RWPE1 (cell line): ENCODE data around the gene DNAJC4.

Experiments used
- CTCF ChIA-PET: fragments of 350-600 bp; sonication (Branson Sonifier 250); formaldehyde crosslinking; extraction: SDS; loops from one replicate; lab custom pipeline; 2021; lab: Yijun Ruan, JAX
- POLR2A ChIA-PET: fragments of 400-600 bp; formaldehyde crosslinking; extraction: SDS; loops from one replicate; lab custom pipeline; 2020; ENCODE audit warnings: antibody characterized with exemption; ENCODE audit not compliant: low non-redundant PET; lab: Yijun Ruan, JAX
- DNase-seq: peaks from one replicate; pipeline ENCODE4 v3.0.0; 2012; ENCODE audit warnings: low spot score
- H3K27ac ChIP-seq: fragments of 450-650 bp; 2 replicates; pipeline ENCODE4 v1.5.1; 2017
- TF ChIP-seq, protein P1 (sequence below): fragments of 450-650 bp; conservative IDR thresholded peaks from 2 replicates; pipeline ENCODE4 v1.5.1; 2017; ENCODE audit warnings: low read depth, mild to moderate bottlenecking

The DNAJC4 gene

GRCh38 chr11:64207256-64208085 lies 22.9 kb upstream of the DNAJC4 start:
- ChIA-PET POLR2A (no interaction called here), CTCF (interaction anchor here (0.6 to 0.7 kb wide), 3 partner anchors 105 to 397 kb away, joined by 3 to 4 read pairs (median 3); no protein-coding TSS in a partner anchor)
- TF ChIP-seq, protein P1, sequence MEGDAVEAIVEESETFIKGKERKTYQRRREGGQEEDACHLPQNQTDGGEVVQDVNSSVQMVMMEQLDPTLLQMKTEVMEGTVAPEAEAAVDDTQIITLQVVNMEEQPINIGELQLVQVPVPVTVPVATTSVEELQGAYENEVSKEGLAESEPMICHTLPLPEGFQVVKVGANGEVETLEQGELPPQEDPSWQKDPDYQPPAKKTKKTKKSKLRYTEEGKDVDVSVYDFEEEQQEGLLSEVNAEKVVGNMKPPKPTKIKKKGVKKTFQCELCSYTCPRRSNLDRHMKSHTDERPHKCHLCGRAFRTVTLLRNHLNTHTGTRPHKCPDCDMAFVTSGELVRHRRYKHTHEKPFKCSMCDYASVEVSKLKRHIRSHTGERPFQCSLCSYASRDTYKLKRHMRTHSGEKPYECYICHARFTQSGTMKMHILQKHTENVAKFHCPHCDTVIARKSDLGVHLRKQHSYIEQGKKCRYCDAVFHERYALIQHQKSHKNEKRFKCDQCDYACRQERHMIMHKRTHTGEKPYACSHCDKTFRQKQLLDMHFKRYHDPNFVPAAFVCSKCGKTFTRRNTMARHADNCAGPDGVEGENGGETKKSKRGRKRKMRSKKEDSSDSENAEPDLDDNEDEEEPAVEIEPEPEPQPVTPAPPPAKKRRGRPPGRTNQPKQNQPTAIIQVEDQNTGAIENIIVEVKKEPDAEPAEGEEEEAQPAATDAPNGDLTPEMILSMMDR, result no peak
- no peak for DNase-seq
- H3K27ac ChIP-seq, result peak overlapping the region; percentile 60

GRCh38 chr11:64208086-64208795 lies 22.1 kb upstream of the DNAJC4 start:
- DNase-seq, result no peak
- peak overlapping the region; percentile 60 for H3K27ac ChIP-seq
- ChIA-PET CTCF (interaction anchor here (0.5 to 0.6 kb wide), 2 partner anchors 177 to 442 kb away, joined by 3 to 6 read pairs; no protein-coding TSS in a partner anchor), POLR2A (no interaction called here)
- TF ChIP-seq, protein P1, result no peak

GRCh38 chr11:64208796-64209562 lies 21.4 kb upstream of the DNAJC4 start:
- peak overlapping the region; percentile 12; the same call in 1 of the 2 replicates for H3K27ac ChIP-seq
- TF ChIP-seq, protein P1, result no peak
- no peak for DNase-seq
- ChIA-PET CTCF (interaction anchor here (0.5 to 0.9 kb wide), 4 partner anchors 9 to 443 kb away, joined by 3 to 6 read pairs (median 4); no protein-coding TSS in a partner anchor), POLR2A (interaction anchor here (0.6 kb wide), 1 partner anchor 1455 kb away, joined by 3 read pairs; the partner anchor contains the start of gene ZBTB3)

DNA sequence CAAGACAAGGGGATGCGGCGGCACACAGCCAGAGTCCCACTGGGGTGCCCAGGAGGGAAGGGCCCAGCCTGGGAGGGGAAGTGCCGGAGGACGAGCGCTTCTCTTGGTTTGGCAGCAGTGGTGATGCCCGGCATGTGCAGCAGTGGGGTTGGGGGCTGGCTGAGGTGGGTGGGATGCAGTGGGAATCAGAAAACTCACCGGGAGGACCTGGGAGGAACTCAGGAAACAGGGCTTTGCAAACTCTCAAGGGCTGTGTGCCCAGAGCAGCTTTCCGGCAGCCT lies 20.8 kb upstream of the DNAJC4 start:
- ChIA-PET POLR2A (interaction anchor here (0.6 kb wide), 1 partner anchor 1455 kb away, joined by 3 read pairs; the partner anchor contains the start of gene ZBTB3), CTCF (interaction anchor here (0.6 to 0.9 kb wide), 2 partner anchors 9 to 92 kb away, joined by 3 to 6 read pairs; no protein-coding TSS in a partner anchor)
- no peak for DNase-seq
- H3K27ac ChIP-seq, result peak overlapping the region; percentile 12; the same call in 1 of the 2 replicates
- TF ChIP-seq, protein P1, result no peak

DNA sequence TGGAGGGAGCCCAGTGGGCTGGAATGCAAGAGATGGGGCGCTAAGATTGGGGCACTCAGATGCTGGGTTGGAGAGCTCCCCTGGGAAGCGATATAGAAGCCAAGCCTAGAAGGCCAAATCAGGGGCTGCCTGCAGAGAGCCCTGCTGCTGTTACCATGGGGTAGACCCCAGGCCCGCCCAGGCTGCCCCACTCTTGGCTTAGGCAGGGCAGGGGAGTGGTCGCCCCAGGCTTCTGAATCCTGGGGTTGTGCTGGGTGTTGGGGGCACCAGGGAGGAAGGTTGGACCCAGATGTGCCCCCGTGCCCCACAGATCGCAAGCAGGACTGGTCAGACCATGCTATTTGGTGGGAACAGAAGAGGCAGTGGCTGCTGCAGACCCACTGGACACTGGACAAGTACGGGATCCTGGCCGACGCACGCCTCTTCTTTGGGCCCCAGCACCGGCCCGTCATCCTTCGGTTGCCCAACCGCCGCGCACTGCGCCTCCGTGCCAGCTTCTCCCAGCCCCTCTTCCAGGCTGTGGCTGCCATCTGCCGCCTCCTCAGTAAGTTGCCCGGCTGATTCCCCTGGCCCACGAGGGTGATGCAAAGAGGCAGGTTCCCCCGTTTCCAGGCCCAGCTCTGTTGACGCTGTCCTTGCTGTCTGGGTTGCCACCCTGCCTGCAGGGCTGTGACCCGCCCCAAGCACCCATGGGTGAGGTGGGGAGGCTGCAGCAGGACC lies 19.9 kb upstream of the DNAJC4 start:
- peak overlapping the region; percentile 4; the same call in 1 of the 2 replicates for H3K27ac ChIP-seq
- TF ChIP-seq, protein P1, result no peak
- CTCF ChIA-PET, result interaction anchor here (0.9 kb wide), 2 partner anchors 91 to 94 kb away, joined by 3 read pairs; no protein-coding TSS in a partner anchor
- POLR2A ChIA-PET, result no interaction called here
- no peak for DNase-seq
